K562 (cell line): ENCODE results near the gene EHMT2. TPM values are rescaled to one million over a fixed set of nuclear protein-coding genes. Genes with fewer than 3 reads are reported as not detected.
A peak's percentile ranks its signal among the peaks of the same experiment; 100 is the strongest.

Experiments used
- ATAC-seq: fragments of 200-7000 bp; cut with Tn5 transposase; 3 replicates; pipeline ENCODE4 v1.9.1; 2020; ENCODE audit warnings: moderate library complexity
- BruUV-seq: library from RNA; stranded (reverse); fragments of 400-500 nt; replicated peaks from 2 replicates; lab custom pipeline; 2021; lab: Mats Ljungman, UMichigan
- CTCF ChIA-PET: fragments of 300-600 bp; formaldehyde crosslinking; extraction: SDS; loops from one replicate; lab custom pipeline; 2021; ENCODE audit warnings: low intra/inter-chr PET ratio; lab: Yijun Ruan, JAX
- POLR2A ChIA-PET: fragments of 300-600, 350-650 bp; sonication (Branson Sonifier 250); formaldehyde crosslinking; extraction: SDS; loops from one replicate; lab custom pipeline; 2021; ENCODE audit warnings: antibody characterized with exemption, inconsistent platforms; lab: Yijun Ruan, JAX
- DNase-seq, 4 experiments: peaks; one replicate each; pipeline versions ENCODE4 v3.0.0 to v3.0.0-alpha.2; 2011 to 2018; ENCODE audit warnings: low spot score in 3 of 4, mixed read lengths in 3 of 4; ENCODE audit errors: extremely low read depth in 1 of 4
- FAIRE-seq: peaks from 2 replicates; lab custom pipeline; 2011; peaks lifted over from hg19 to GRCh38; lab: Jason Lieb, UNC
- H2AFZ ChIP-seq: 2 replicates; pipeline ENCODE4 v1.6.0; 2011; ENCODE audit warnings: low read depth, low read length, control low read depth, inconsistent platforms
- H3K27ac ChIP-seq: fragments of 200-600 bp; 3 replicates; pipeline ENCODE4 v1.8.0; 2011; ENCODE audit warnings: low read depth, mild to moderate bottlenecking, control low read depth, inconsistent platforms, low read length, moderate library complexity, mixed read lengths; ENCODE audit errors: extremely low read depth
- H3K27me3 ChIP-seq, 2 experiments: fragments of 300-600 bp in 1 of 2; 2 replicates in 1 of 2; 3 replicates in 1 of 2; pipeline versions ENCODE4 v1.6.0 to v1.8.0; 2011; ENCODE audit warnings: inconsistent platforms in 2 of 2, low read length in 2 of 2, mild to moderate bottlenecking in 1 of 2, mixed read lengths in 1 of 2, moderate library complexity in 1 of 2; ENCODE audit not compliant: control insufficient read depth in 2 of 2, insufficient read depth in 2 of 2
- H3K36me3 ChIP-seq: fragments of 300-600 bp; 3 replicates; pipeline ENCODE4 v1.8.0; 2011; ENCODE audit warnings: mild to moderate bottlenecking, low read length, inconsistent platforms; ENCODE audit not compliant: control insufficient read depth, insufficient read depth
- H3K4me1 ChIP-seq, 2 experiments: fragments of 200-600 bp in 1 of 2; replicated peaks in 1 of 2; 2 replicates in 1 of 2; 3 replicates in 1 of 2; pipeline versions ENCODE4 v1.5.1 to v1.8.0; 2011; ENCODE audit warnings: inconsistent platforms in 2 of 2, low read length in 2 of 2, mild to moderate bottlenecking in 1 of 2, mixed read lengths in 1 of 2, moderate library complexity in 1 of 2; ENCODE audit not compliant: control insufficient read depth in 2 of 2, insufficient read depth in 2 of 2
- H3K4me2 ChIP-seq: 2 replicates; pipeline ENCODE4 v1.6.1; 2011; ENCODE audit warnings: low read length, control low read depth, inconsistent platforms, mixed read lengths; ENCODE audit not compliant: insufficient read depth
- H3K4me3 ChIP-seq: fragments of 200-600 bp; sonication (generic), shearing (Covaris generic); 2 replicates; pipeline ENCODE4 v1.5.1; 2016; ENCODE audit warnings: control low read depth, inconsistent platforms
- H3K79me2 ChIP-seq: fragments of 200-600 bp; 3 replicates; pipeline ENCODE4 v1.8.0; 2011; ENCODE audit warnings: low read length, inconsistent platforms; ENCODE audit not compliant: control insufficient read depth, insufficient read depth
- H3K9ac ChIP-seq, 2 experiments: 2 replicates each; pipeline versions ENCODE4 v1.6.0 to v1.6.1; 2011; ENCODE audit warnings: low read depth in 2 of 2, low read length in 2 of 2, control low read depth in 1 of 2, inconsistent platforms in 1 of 2, mild to moderate bottlenecking in 1 of 2, mixed read lengths in 1 of 2; ENCODE audit not compliant: insufficient read depth in 1 of 2
- H3K9me1 ChIP-seq: one replicate; pipeline ENCODE4 v1.6.0; 2011; ENCODE audit warnings: inconsistent platforms, mild to moderate bottlenecking, low read length, moderate library complexity; ENCODE audit not compliant: control insufficient read depth, insufficient read depth
- H3K9me3 ChIP-seq: replicated peaks from 2 replicates; pipeline ENCODE4 v1.5.1; 2011; ENCODE audit warnings: low read depth, low read length, inconsistent platforms; ENCODE audit not compliant: control insufficient read depth, insufficient read depth
- H4K20me1 ChIP-seq: replicated peaks from 2 replicates; pipeline ENCODE4 v1.6.1; 2011; ENCODE audit warnings: low read length, inconsistent platforms, mixed read lengths; ENCODE audit not compliant: control insufficient read depth, insufficient read depth
- CBFB ChIP-seq: sonication (generic); formaldehyde crosslinking; IDR thresholded peaks from 2 replicates; pipeline ENCODE4 v1.4.0; 2020; ENCODE audit warnings: mild to moderate bottlenecking, missing genetic modification reagents
- DACH1 ChIP-seq: fragments of 450-650 bp; IDR thresholded peaks from 2 replicates; pipeline ENCODE4 v1.6.1; 2018; ENCODE audit not compliant: partially characterized antibody
- ESRRB ChIP-seq: fragments of 250-450 bp; sonication (Bioruptor Pico); IDR thresholded peaks from 2 replicates; pipeline ENCODE4 v1.5.0; 2020; ENCODE audit warnings: mild to moderate bottlenecking, moderate library complexity, borderline replicate concordance
- FOXJ2 ChIP-seq: fragments of 200-800 bp; sonication (Bioruptor generic); IDR thresholded peaks from 2 replicates; pipeline ENCODE4 v1.6.1; 2016; ENCODE audit warnings: missing genetic modification characterization, missing compliant biosample characterization
- IRF2 ChIP-seq: sonication (generic); formaldehyde crosslinking; IDR thresholded peaks from 2 replicates; pipeline ENCODE4 v1.8.1; 2022; ENCODE audit warnings: mild to moderate bottlenecking, missing genetic modification reagents
- MCM5 ChIP-seq: fragments of 450-650 bp; IDR thresholded peaks from 2 replicates; pipeline ENCODE4 v1.6.1; 2016; ENCODE audit warnings: low read depth
- MTF1 ChIP-seq: fragments of 250-450 bp; sonication (Bioruptor Pico); IDR thresholded peaks from 2 replicates; pipeline ENCODE4 v1.9.0; 2021; ENCODE audit warnings: moderate library complexity, mild to moderate bottlenecking, inconsistent platforms, borderline replicate concordance
- NRF1 ChIP-seq, 2 experiments: fragments of 450-650 bp; IDR thresholded peaks in 1 of 2; conservative IDR thresholded peaks in 1 of 2; 2 replicates each; pipeline ENCODE4 v1.6.1; 2014; ENCODE audit warnings: mild to moderate bottlenecking in 2 of 2
- PCBP2 ChIP-seq: fragments of 200-400 bp; formaldehyde crosslinking; IDR thresholded peaks from 2 replicates; pipeline ENCODE4 v1.6.1; 2018; ENCODE audit warnings: low read length, low read depth, mild to moderate bottlenecking, moderate library complexity; ENCODE audit not compliant: poor library complexity, severe bottlenecking
- POLR2G ChIP-seq: fragments of 200-400 bp; formaldehyde crosslinking; IDR thresholded peaks from 2 replicates; pipeline ENCODE4 v1.6.1; 2017; ENCODE audit warnings: low read depth, mild to moderate bottlenecking, antibody characterized with exemption, low read length, moderate library complexity
- SAFB2 ChIP-seq: fragments of 200-400 bp; formaldehyde crosslinking; IDR thresholded peaks from 2 replicates; pipeline ENCODE4 v1.6.1; 2018; ENCODE audit warnings: borderline replicate concordance, low read length, low read depth, moderate library complexity; ENCODE audit not compliant: severe bottlenecking
- TAF1 ChIP-seq: IDR thresholded peaks from 2 replicates; pipeline ENCODE4 v1.6.1; 2011; ENCODE audit warnings: mild to moderate bottlenecking, low read length, moderate library complexity; ENCODE audit not compliant: insufficient read depth, control insufficient read depth, severe bottlenecking; ENCODE audit errors: extremely low read depth
- WGBS: fragments of 100-300 bp; shearing (Covaris generic); methylation state at CpG from one replicate; pipeline ENCODE4 v1.1.6; 2016; ENCODE audit warnings: low coverage, mixed read lengths; ENCODE audit not compliant: insufficient coverage; ENCODE audit errors: missing lambda C conversion rate; 5-methylcytosine and 5-hydroxymethylcytosine counted together
- in situ Hi-C: fragments of 300-500 bp; cut with MboI; formaldehyde crosslinking; loops from 4 replicates; pipeline ENCODE4 v1.15.0; 2018; ENCODE audit warnings: inconsistent platforms, mixed read lengths
- intact Hi-C: fragments of 100-400 bp; cut with micrococcal nuclease; formaldehyde crosslinking; loops from 2 replicates; pipeline ENCODE4 v1.14.2; 2022
- polyA plus RNA-seq, 8 experiments: library from polyadenylated mRNA; depleted of rRNA in 4 of 8; stranded (reverse) in 5 of 8; unstranded in 3 of 8; fragments of >200 nt; fragmentation: Nextera tagmentation in 2 of 8; fragmentation: Illumina TruSeq in 1 of 8; extraction: Ambion mirVana in 2 of 8; extraction: Trizol in 1 of 8; gene quantifications; 2 replicates each; pipeline versions ENCODE4 v1.2.1 to v1.2.3, GENCODE V29; 2011 to 2014; ENCODE audit warnings: inconsistent platforms in 1 of 8, missing spikeins in 1 of 8
- total RNA-seq, 7 experiments: library from RNA; depleted of rRNA in 6 of 7; stranded (reverse); fragments of >200 nt in 6 of 7; fragmentation: Illumina TruSeq in 2 of 7; extraction: Trizol in 2 of 7; gene quantifications; 2 replicates each; pipeline versions ENCODE4 v1.2.1 to v1.2.3, GENCODE V29; 2011 to 2021; ENCODE audit warnings: low replicate concordance in 1 of 7
- TF ChIP-seq, protein P1 (sequence below): fragments of 250-450 bp; sonication (Bioruptor Pico); IDR thresholded peaks from 2 replicates; pipeline ENCODE4 v1.8.0; 2021; ENCODE audit warnings: moderate library complexity, mild to moderate bottlenecking, inconsistent platforms

Gene EHMT2
- total and polyA plus RNA-seq, 9 of the 15 experiments (the other 6 are each of a cell fraction or from before 2014, with no cell fraction given) = 2.1 to 63.8 (median 38.5) TPM

- Histone ChIP-seq H3K4me1 (peaks cover 0 to 29% of the 10 kb centered on the region in 2 experiments; a peak in 1 of 5 replicates), H3K36me3 (peaks cover 89% of the 10 kb centered on the region; the same call in 2 of the 3 replicates), H3K9ac (peak overlapping the region in 1 of 2 experiments; percentile 30; a peak in 2 of 4 replicates), H3K79me2 (no peaks in the 10 kb centered on the region), H3K27ac (no peak overlapping the region), H2AFZ (no peak overlapping the region), H3K4me2 (no peak overlapping the region), H4K20me1 (no peaks in the 10 kb centered on the region), H3K9me3 (no peaks in the 10 kb centered on the region), H3K4me3 (no peak overlapping the region), H3K9me1 (no peaks in the 10 kb centered on the region), H3K27me3 (no peaks in the 10 kb centered on the region)
- WGBS = 95% methylated on average over 16 of the region's 18 CpGs
- POLR2A ChIA-PET = no interaction called here
- CTCF ChIA-PET = no interaction called here
- no TSS peak for BruUV-seq
- ATAC-seq (no peak), DNase-seq (no peak), FAIRE-seq (no peak)
- intact Hi-C loops (no loop called here), in situ Hi-C loops (no loop called here)
- 0 out of 2 replicates have a peak, but pooled peaks have one; percentile 31 for TF ChIP-seq POLR2G
- TF ChIP-seq NRF1 (conservative IDR thresholded peaks at IDR 0.05 in 1 of 2, IDR thresholded peaks at IDR 0.05 in 1 of 2) = no peak
- TF ChIP-seq IRF2 (CRISPR knock-in tag) = 0 out of 2 replicates have a peak, but pooled peaks have one; percentile 50
Measured at GRCh38 chr6:31886541-31886991, 10.9 kb downstream of the EHMT2 start.

DNA sequence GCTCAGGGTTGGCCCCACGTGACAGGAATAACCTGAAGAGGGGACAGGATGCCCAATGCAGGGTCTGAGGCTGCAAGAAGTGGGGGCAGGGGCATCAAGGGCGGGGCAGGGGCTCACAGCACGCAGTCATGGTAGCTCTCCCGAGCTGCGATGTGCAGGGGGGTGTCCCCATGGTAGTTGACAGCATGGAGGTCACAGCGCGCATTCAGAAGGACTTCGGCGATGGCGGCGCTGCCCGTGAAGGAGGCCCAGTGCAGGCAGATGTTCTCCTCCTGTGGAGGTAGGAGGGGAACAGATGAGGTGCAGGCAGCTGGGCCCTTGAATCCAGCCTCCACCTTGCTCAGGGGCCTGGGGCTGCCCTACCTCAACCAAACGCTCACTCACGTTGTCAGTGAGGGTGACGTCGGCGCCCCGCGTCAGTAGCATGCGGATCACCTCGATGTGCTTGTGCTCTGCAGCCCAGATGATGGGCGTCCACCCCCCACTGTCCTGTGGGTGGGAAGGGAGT, 12.9 kb downstream of the EHMT2 start:
- no peak for ATAC-seq

More for the DNA sequence above, 12.9 kb downstream of the EHMT2 start:
- intact Hi-C loops (no loop called here), in situ Hi-C loops (no loop called here)
- ChIA-PET CTCF (no interaction called here), POLR2A (interaction anchor here (0.6 to 1.6 kb wide), 5 partner anchors 9 to 17 kb away, joined by 3 to 8 read pairs (median 4); no protein-coding TSS in a partner anchor)
- BruUV-seq = no TSS peak
- H3K4me2 ChIP-seq = no peak overlapping the region
- H3K36me3 ChIP-seq = peaks cover 94% of the 10 kb centered on the region; the same call in 2 of the 3 replicates
- DNase-seq (no peak), FAIRE-seq (no peak)
- H3K4me1 ChIP-seq = peaks cover 0 to 33% of the 10 kb centered on the region in 2 experiments; a peak in 1 of 5 replicates
- no peaks in the 10 kb centered on the region for H3K9me3 ChIP-seq
- no peaks in the 10 kb centered on the region for H3K27me3 ChIP-seq
- TF ChIP-seq CBFB (CRISPR knock-in tag) (no peak), MTF1 (CRISPR knock-in tag) (no peak), SAFB2 (no peak), MCM5 (no peak), TAF1 (no peak), FOXJ2 (tag) (no peak), ESRRB (CRISPR knock-in tag) (no peak), DACH1 (no peak), PCBP2 (no peak)
- TF ChIP-seq, protein P1, sequence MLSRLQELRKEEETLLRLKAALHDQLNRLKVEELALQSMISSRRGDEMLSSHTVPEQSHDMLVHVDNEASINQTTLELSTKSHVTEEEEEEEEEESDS (CRISPR knock-in tag) = no peak
- no peak overlapping the region for H3K9ac ChIP-seq
- no peak overlapping the region for H3K4me3 ChIP-seq
- H3K9me1 ChIP-seq = no peaks in the 10 kb centered on the region
- H4K20me1 ChIP-seq = no peaks in the 10 kb centered on the region
- H2AFZ ChIP-seq = no peak overlapping the region
- H3K27ac ChIP-seq = no peak overlapping the region
- 89% methylated on average over 18 of the region's 22 CpGs for WGBS
- H3K79me2 ChIP-seq = no peaks in the 10 kb centered on the region
